ENCODE measurements around the gene FGFR4. TPM values are rescaled to one million over a fixed set of nuclear protein-coding genes. Genes with fewer than 3 reads are reported as not detected.
A peak's percentile ranks its signal among the peaks of the same experiment; 100 is the strongest.

Gene FGFR4
- total RNA-seq, 2 donors from 2014 or later, result 1.6 to 2.8 TPM

- peak; percentile 27 for ATAC-seq (ENCODE audit: insufficient number of reproducible peaks, low FRiP score, low read depth)
- Histone ChIP-seq H3K27ac (peak overlapping the region; percentile 94 to 96), H3K36me3 (no peaks in the 10 kb centered on the region), H3K9me3 (no peaks in the 10 kb centered on the region), H3K4me1 (ENCODE audit: control insufficient read depth in 1 of 2, low read depth in 2 of 2) (peaks cover 27 to 30% of the 10 kb centered on the region in 2 donors), H3K4me3 (peak overlapping the region; percentile 91), H3K27me3 (replicated peaks; ENCODE audit: insufficient read depth) (no peaks in the 10 kb centered on the region)
- no peak for DNase-seq (ENCODE audit: low spot score)
- no peak for TF ChIP-seq CTCF (IDR thresholded peaks at IDR 0.05)
Observed at GRCh38 chr5:177132136-177133095, 45.7 kb downstream of the FGFR4 start.

- TF ChIP-seq CTCF (IDR thresholded peaks at IDR 0.05), result no peak
- H3K4me1 ChIP-seq (ENCODE audit: control insufficient read depth in 1 of 2, low read depth in 2 of 2), result peaks cover 29 to 39% of the 10 kb centered on the region in 2 donors
- H3K27ac ChIP-seq, result peak within 1 kb of the TSS; percentile 94 to 96
- no peaks in the 10 kb centered on the region for H3K9me3 ChIP-seq
- H3K36me3 ChIP-seq, result no peaks in the 10 kb centered on the region
- ATAC-seq (ENCODE audit: insufficient number of reproducible peaks, low FRiP score, low read depth) (peak; percentile 52), DNase-seq (ENCODE audit: low spot score) (no peak)
- H3K4me3 ChIP-seq, result peak within 1 kb of the TSS; percentile 91
- no peaks in the 10 kb centered on the region for H3K27me3 ChIP-seq (replicated peaks; ENCODE audit: insufficient read depth)
Observed at GRCh38 chr5:177133096-177133852, 46.6 kb downstream of the FGFR4 start, which contains the start of gene NSD1. Gene NSD1, plus strand, starts transcription at chr5:177133773. Its CDS starts 1,331 bp downstream, at chr5:177135104.

DNA sequence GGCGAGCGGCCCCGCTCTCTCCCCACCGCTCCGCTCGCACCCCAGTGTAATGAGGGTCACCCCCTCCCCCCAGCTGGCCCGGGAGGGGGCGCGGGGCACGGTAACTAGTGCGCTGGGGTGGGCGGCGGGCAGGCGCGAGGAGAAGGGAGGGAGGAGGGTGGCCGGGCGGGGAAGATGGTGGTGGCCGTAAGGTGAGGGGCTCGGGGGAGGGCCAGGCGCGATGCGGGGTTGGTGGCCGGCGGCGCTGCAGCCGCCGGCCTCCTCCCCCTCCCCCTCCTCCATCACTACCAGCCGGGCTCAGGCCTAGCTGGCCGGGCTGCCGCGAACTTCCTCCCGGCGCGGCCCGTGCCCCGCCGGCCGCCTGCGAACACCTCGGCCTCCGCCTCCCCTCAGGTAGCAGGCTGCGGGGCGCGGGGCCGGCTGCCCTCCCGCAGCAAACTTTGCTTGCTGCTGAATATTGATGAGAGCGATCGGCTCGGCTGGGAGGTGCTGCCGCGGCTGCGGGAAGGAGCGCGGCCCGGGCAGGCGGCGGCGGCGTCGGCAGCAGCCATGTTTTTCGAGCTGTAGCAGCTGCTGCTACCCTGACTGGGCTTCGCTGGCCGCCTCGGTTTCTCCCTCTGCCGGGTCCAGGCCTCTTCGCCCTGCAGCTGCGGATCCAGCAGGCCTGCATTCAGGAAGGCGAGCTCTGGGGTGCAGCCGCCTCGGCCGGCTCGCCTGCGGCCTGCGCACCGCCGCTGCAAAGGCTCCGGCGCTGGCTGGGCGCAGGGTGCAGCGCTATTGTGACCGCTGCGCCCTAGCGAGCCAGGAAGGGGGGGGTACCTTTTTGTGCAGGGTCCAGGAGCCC, 47.4 kb downstream of the FGFR4 start:
- Histone ChIP-seq H3K4me3 (peak overlapping the region; percentile 91), H3K27me3 (replicated peaks; ENCODE audit: insufficient read depth) (no peaks in the 10 kb centered on the region), H3K4me1 (ENCODE audit: control insufficient read depth in 1 of 2, low read depth in 2 of 2) (peaks cover 30 to 43% of the 10 kb centered on the region in 2 donors), H3K9me3 (no peaks in the 10 kb centered on the region), H3K27ac (peak overlapping the region; percentile 94 to 96), H3K36me3 (no peaks in the 10 kb centered on the region)
- DNase-seq (ENCODE audit: low spot score) (no peak), ATAC-seq (ENCODE audit: insufficient number of reproducible peaks, low FRiP score, low read depth) (peak; percentile 50)
- no peak for TF ChIP-seq CTCF (IDR thresholded peaks at IDR 0.05)

DNA sequence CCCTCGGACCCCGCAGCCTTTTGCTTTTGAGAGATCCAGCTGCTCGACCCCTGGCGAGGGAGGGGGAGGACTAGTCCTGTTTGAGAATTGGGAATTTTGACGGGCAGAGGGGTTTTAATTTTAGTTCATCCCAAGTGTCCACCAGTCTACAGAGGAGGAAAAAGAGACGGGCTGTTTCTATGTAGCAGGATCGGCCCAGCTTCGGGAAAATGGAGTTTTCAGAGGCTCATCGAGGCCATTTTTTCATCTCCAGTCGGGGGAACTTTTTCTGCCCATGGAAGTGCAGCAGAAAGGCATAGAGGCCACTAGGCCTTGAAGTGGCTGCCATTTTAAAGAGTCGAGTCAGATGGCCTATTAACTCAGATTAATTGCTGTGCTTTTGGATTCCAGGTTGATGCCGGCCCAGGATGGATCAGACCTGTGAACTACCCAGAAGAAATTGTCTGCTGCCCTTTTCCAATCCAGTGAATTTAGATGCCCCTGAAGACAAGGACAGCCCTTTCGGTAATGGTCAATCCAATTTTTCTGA, 48.0 kb downstream of the FGFR4 start:
- Histone ChIP-seq H3K36me3 (no peaks in the 10 kb centered on the region), H3K4me3 (peak overlapping the region; percentile 91), H3K27ac (peak overlapping the region; percentile 94 to 96), H3K27me3 (replicated peaks; ENCODE audit: insufficient read depth) (no peaks in the 10 kb centered on the region), H3K4me1 (ENCODE audit: control insufficient read depth in 1 of 2, low read depth in 2 of 2) (peaks cover 33 to 50% of the 10 kb centered on the region in 2 donors), H3K9me3 (no peaks in the 10 kb centered on the region)
- DNase-seq (ENCODE audit: low spot score) (no peak), ATAC-seq (ENCODE audit: insufficient number of reproducible peaks, low FRiP score, low read depth) (no peak)
- no peak for TF ChIP-seq CTCF (IDR thresholded peaks at IDR 0.05)
